K562 (cell line): ENCODE measurements around the gene APCDD1L. TPM values are rescaled to one million over a fixed set of nuclear protein-coding genes. Genes with fewer than 3 reads are reported as not detected.

ENCODE experiments used
- ATAC-seq: fragments of 200-7000 bp; cut with Tn5 transposase; 3 replicates; pipeline ENCODE4 v1.9.1; 2020; ENCODE audit warnings: moderate library complexity
- BruUV-seq: library from RNA; stranded (reverse); fragments of 400-500 nt; replicated peaks from 2 replicates; lab custom pipeline; 2021; lab: Mats Ljungman, UMichigan
- CTCF ChIA-PET: fragments of 300-600 bp; formaldehyde crosslinking; extraction: SDS; loops from one replicate; lab custom pipeline; 2021; ENCODE audit warnings: low intra/inter-chr PET ratio; lab: Yijun Ruan, JAX
- POLR2A ChIA-PET: fragments of 300-600, 350-650 bp; sonication (Branson Sonifier 250); formaldehyde crosslinking; extraction: SDS; loops from one replicate; lab custom pipeline; 2021; ENCODE audit warnings: antibody characterized with exemption, inconsistent platforms; lab: Yijun Ruan, JAX
- DNase-seq, 4 experiments: peaks; one replicate each; pipeline versions ENCODE4 v3.0.0 to v3.0.0-alpha.2; 2011 to 2018; ENCODE audit warnings: low spot score in 3 of 4, mixed read lengths in 3 of 4; ENCODE audit errors: extremely low read depth in 1 of 4
- FAIRE-seq: peaks from 2 replicates; lab custom pipeline; 2011; peaks lifted over from hg19 to GRCh38; lab: Jason Lieb, UNC
- H2AFZ ChIP-seq: 2 replicates; pipeline ENCODE4 v1.6.0; 2011; ENCODE audit warnings: low read depth, low read length, control low read depth, inconsistent platforms
- H3K27ac ChIP-seq: fragments of 200-600 bp; 3 replicates; pipeline ENCODE4 v1.8.0; 2011; ENCODE audit warnings: low read depth, mild to moderate bottlenecking, control low read depth, inconsistent platforms, low read length, moderate library complexity, mixed read lengths; ENCODE audit errors: extremely low read depth
- H3K27me3 ChIP-seq, 2 experiments: fragments of 300-600 bp in 1 of 2; 2 replicates in 1 of 2; 3 replicates in 1 of 2; pipeline versions ENCODE4 v1.6.0 to v1.8.0; 2011; ENCODE audit warnings: inconsistent platforms in 2 of 2, low read length in 2 of 2, mild to moderate bottlenecking in 1 of 2, mixed read lengths in 1 of 2, moderate library complexity in 1 of 2; ENCODE audit not compliant: control insufficient read depth in 2 of 2, insufficient read depth in 2 of 2
- H3K36me3 ChIP-seq: fragments of 300-600 bp; 3 replicates; pipeline ENCODE4 v1.8.0; 2011; ENCODE audit warnings: mild to moderate bottlenecking, low read length, inconsistent platforms; ENCODE audit not compliant: control insufficient read depth, insufficient read depth
- H3K4me1 ChIP-seq, 2 experiments: fragments of 200-600 bp in 1 of 2; replicated peaks in 1 of 2; 2 replicates in 1 of 2; 3 replicates in 1 of 2; pipeline versions ENCODE4 v1.5.1 to v1.8.0; 2011; ENCODE audit warnings: inconsistent platforms in 2 of 2, low read length in 2 of 2, mild to moderate bottlenecking in 1 of 2, mixed read lengths in 1 of 2, moderate library complexity in 1 of 2; ENCODE audit not compliant: control insufficient read depth in 2 of 2, insufficient read depth in 2 of 2
- H3K4me2 ChIP-seq: 2 replicates; pipeline ENCODE4 v1.6.1; 2011; ENCODE audit warnings: low read length, control low read depth, inconsistent platforms, mixed read lengths; ENCODE audit not compliant: insufficient read depth
- H3K4me3 ChIP-seq: fragments of 200-600 bp; sonication (generic), shearing (Covaris generic); 2 replicates; pipeline ENCODE4 v1.5.1; 2016; ENCODE audit warnings: control low read depth, inconsistent platforms
- H3K79me2 ChIP-seq: fragments of 200-600 bp; 3 replicates; pipeline ENCODE4 v1.8.0; 2011; ENCODE audit warnings: low read length, inconsistent platforms; ENCODE audit not compliant: control insufficient read depth, insufficient read depth
- H3K9ac ChIP-seq, 2 experiments: 2 replicates each; pipeline versions ENCODE4 v1.6.0 to v1.6.1; 2011; ENCODE audit warnings: low read depth in 2 of 2, low read length in 2 of 2, control low read depth in 1 of 2, inconsistent platforms in 1 of 2, mild to moderate bottlenecking in 1 of 2, mixed read lengths in 1 of 2; ENCODE audit not compliant: insufficient read depth in 1 of 2
- H3K9me1 ChIP-seq: one replicate; pipeline ENCODE4 v1.6.0; 2011; ENCODE audit warnings: inconsistent platforms, mild to moderate bottlenecking, low read length, moderate library complexity; ENCODE audit not compliant: control insufficient read depth, insufficient read depth
- H3K9me3 ChIP-seq: replicated peaks from 2 replicates; pipeline ENCODE4 v1.5.1; 2011; ENCODE audit warnings: low read depth, low read length, inconsistent platforms; ENCODE audit not compliant: control insufficient read depth, insufficient read depth
- H4K20me1 ChIP-seq: replicated peaks from 2 replicates; pipeline ENCODE4 v1.6.1; 2011; ENCODE audit warnings: low read length, inconsistent platforms, mixed read lengths; ENCODE audit not compliant: control insufficient read depth, insufficient read depth
- L3MBTL2 ChIP-seq: fragments of 450-650 bp; IDR thresholded peaks from 2 replicates; pipeline ENCODE4 v1.6.1; 2016; ENCODE audit warnings: mild to moderate bottlenecking, moderate library complexity
- TEAD4 ChIP-seq, 2 experiments: sonication (generic) in 1 of 2; formaldehyde crosslinking in 1 of 2; IDR thresholded peaks; 2 replicates each; pipeline versions ENCODE4 v1.6.1 to v1.8.0; 2012 to 2022; ENCODE audit warnings: borderline replicate concordance in 1 of 2, inconsistent platforms in 1 of 2, low read length in 1 of 2, mild to moderate bottlenecking in 1 of 2, missing genetic modification reagents in 1 of 2
- ZNF212 ChIP-seq: fragments of 450-650 bp; formaldehyde crosslinking; IDR thresholded peaks from 2 replicates; pipeline ENCODE4 v1.4.0; 2020; ENCODE audit warnings: mild to moderate bottlenecking
- WGBS: fragments of 100-300 bp; shearing (Covaris generic); methylation state at CpG from one replicate; pipeline ENCODE4 v1.1.6; 2016; ENCODE audit warnings: low coverage, mixed read lengths; ENCODE audit not compliant: insufficient coverage; ENCODE audit errors: missing lambda C conversion rate; 5-methylcytosine and 5-hydroxymethylcytosine counted together
- in situ Hi-C: fragments of 300-500 bp; cut with MboI; formaldehyde crosslinking; loops from 4 replicates; pipeline ENCODE4 v1.15.0; 2018; ENCODE audit warnings: inconsistent platforms, mixed read lengths
- intact Hi-C: fragments of 100-400 bp; cut with micrococcal nuclease; formaldehyde crosslinking; loops from 2 replicates; pipeline ENCODE4 v1.14.2; 2022
- polyA plus RNA-seq, 8 experiments: library from polyadenylated mRNA; depleted of rRNA in 4 of 8; stranded (reverse) in 5 of 8; unstranded in 3 of 8; fragments of >200 nt; fragmentation: Nextera tagmentation in 2 of 8; fragmentation: Illumina TruSeq in 1 of 8; extraction: Ambion mirVana in 2 of 8; extraction: Trizol in 1 of 8; gene quantifications; 2 replicates each; pipeline versions ENCODE4 v1.2.1 to v1.2.3, GENCODE V29; 2011 to 2014; ENCODE audit warnings: inconsistent platforms in 1 of 8, missing spikeins in 1 of 8
- total RNA-seq, 7 experiments: library from RNA; depleted of rRNA in 6 of 7; stranded (reverse); fragments of >200 nt in 6 of 7; fragmentation: Illumina TruSeq in 2 of 7; extraction: Trizol in 2 of 7; gene quantifications; 2 replicates each; pipeline versions ENCODE4 v1.2.1 to v1.2.3, GENCODE V29; 2011 to 2021; ENCODE audit warnings: low replicate concordance in 1 of 7
- TF ChIP-seq, protein P1 (sequence below): fragments of 450-650 bp; IDR thresholded peaks from 2 replicates; pipeline ENCODE4 v1.6.1; 2014; ENCODE audit warnings: low read depth, mild to moderate bottlenecking, moderate library complexity, borderline replicate concordance
- TF ChIP-seq, protein P2 (sequence below): sonication (generic); formaldehyde crosslinking; IDR thresholded peaks from 2 replicates; pipeline ENCODE4 v1.8.0; 2023; ENCODE audit warnings: missing genetic modification reagents, mild to moderate bottlenecking, borderline replicate concordance

Gene APCDD1L
- total and polyA plus RNA-seq, 9 of the 15 experiments (the other 6 are each of a cell fraction or from before 2014, with no cell fraction given): not detected

GRCh38 chr20:58471193-58472164, 43.7 kb downstream of the APCDD1L start (continued):
- TF ChIP-seq L3MBTL2: peak; percentile 66

DNA sequence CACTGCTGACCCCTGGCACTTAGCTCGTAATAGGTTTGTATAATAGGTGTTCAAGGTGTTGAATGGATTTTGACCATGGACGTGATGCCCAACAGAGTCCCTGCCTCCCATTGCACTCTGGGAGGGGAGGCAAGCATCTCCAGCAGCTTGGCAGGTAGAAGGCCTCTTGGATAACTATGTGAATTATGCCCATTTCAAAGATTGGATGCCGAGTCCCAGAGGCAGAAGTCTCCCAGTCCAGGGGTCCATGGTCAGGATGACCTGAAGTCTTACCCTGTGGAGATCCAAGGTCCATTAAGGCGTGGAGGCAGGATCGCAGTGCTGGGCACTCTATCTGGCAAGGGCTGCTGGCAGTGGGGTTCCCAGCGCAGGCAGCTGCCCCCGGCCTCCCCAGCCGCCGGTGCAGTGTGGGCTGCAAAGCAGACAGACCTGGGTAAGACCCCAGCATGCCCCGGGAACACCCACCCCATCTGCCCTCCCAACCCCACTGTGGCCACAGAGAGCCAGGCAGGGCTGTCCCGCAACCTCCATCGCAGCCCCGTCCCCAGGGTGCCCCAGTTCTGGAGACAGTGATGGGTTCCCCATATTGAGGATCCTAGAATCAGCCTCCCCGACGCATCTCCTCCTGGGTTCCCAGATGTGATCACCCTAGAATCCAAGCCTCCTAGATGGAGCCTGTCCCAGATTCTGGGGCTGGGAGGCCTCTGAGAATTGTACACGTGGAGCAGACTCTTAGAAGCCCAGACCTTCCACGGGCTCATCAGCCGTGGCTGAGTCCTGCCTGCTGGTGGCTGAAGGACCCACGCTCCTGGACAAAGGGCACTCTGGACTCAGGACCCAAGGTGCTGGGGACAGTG, 44.6 kb downstream of the APCDD1L start:
- TF ChIP-seq, protein P1, sequence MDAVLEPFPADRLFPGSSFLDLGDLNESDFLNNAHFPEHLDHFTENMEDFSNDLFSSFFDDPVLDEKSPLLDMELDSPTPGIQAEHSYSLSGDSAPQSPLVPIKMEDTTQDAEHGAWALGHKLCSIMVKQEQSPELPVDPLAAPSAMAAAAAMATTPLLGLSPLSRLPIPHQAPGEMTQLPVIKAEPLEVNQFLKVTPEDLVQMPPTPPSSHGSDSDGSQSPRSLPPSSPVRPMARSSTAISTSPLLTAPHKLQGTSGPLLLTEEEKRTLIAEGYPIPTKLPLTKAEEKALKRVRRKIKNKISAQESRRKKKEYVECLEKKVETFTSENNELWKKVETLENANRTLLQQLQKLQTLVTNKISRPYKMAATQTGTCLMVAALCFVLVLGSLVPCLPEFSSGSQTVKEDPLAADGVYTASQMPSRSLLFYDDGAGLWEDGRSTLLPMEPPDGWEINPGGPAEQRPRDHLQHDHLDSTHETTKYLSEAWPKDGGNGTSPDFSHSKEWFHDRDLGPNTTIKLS: no peak
- TF ChIP-seq, protein P2, sequence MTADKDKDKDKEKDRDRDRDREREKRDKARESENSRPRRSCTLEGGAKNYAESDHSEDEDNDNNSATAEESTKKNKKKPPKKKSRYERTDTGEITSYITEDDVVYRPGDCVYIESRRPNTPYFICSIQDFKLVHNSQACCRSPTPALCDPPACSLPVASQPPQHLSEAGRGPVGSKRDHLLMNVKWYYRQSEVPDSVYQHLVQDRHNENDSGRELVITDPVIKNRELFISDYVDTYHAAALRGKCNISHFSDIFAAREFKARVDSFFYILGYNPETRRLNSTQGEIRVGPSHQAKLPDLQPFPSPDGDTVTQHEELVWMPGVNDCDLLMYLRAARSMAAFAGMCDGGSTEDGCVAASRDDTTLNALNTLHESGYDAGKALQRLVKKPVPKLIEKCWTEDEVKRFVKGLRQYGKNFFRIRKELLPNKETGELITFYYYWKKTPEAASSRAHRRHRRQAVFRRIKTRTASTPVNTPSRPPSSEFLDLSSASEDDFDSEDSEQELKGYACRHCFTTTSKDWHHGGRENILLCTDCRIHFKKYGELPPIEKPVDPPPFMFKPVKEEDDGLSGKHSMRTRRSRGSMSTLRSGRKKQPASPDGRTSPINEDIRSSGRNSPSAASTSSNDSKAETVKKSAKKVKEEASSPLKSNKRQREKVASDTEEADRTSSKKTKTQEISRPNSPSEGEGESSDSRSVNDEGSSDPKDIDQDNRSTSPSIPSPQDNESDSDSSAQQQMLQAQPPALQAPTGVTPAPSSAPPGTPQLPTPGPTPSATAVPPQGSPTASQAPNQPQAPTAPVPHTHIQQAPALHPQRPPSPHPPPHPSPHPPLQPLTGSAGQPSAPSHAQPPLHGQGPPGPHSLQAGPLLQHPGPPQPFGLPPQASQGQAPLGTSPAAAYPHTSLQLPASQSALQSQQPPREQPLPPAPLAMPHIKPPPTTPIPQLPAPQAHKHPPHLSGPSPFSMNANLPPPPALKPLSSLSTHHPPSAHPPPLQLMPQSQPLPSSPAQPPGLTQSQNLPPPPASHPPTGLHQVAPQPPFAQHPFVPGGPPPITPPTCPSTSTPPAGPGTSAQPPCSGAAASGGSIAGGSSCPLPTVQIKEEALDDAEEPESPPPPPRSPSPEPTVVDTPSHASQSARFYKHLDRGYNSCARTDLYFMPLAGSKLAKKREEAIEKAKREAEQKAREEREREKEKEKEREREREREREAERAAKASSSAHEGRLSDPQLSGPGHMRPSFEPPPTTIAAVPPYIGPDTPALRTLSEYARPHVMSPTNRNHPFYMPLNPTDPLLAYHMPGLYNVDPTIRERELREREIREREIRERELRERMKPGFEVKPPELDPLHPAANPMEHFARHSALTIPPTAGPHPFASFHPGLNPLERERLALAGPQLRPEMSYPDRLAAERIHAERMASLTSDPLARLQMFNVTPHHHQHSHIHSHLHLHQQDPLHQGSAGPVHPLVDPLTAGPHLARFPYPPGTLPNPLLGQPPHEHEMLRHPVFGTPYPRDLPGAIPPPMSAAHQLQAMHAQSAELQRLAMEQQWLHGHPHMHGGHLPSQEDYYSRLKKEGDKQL (CRISPR knock-in tag): no peak
- TF ChIP-seq TEAD4 (IDR thresholded peaks at IDR 0.05; ENCODE audit: low read length) (no peak), TEAD4 (CRISPR knock-in tag; IDR thresholded peaks at IDR 0.05; ENCODE audit: borderline replicate concordance) (no peak), ZNF212 (CRISPR knock-in tag) (no peak)
- BruUV-seq: no TSS peak
- Histone ChIP-seq H3K9ac (no peak overlapping the region; a peak in 1 of 4 replicates), H2AFZ (no peak overlapping the region), H3K79me2 (no peaks in the 10 kb centered on the region), H3K9me1 (peaks cover 3% of the 10 kb centered on the region), H3K9me3 (no peaks in the 10 kb centered on the region), H3K27ac (no peak overlapping the region), H3K36me3 (no peaks in the 10 kb centered on the region), H4K20me1 (no peaks in the 10 kb centered on the region), H3K4me1 (peaks cover 0 to 21% of the 10 kb centered on the region in 2 experiments; a peak in 2 of 5 replicates), H3K4me2 (no peak overlapping the region), H3K4me3 (no peak overlapping the region), H3K27me3 (peaks cover 14 to 57% of the 10 kb centered on the region in 2 experiments; a peak in 4 of 5 replicates)
- in situ Hi-C loops: loop anchor here (10.0 kb wide), 1 partner anchor 354 kb away; no protein-coding TSS in a partner anchor
- ChIA-PET POLR2A (no interaction called here), CTCF (no interaction called here)
- WGBS: 8% methylated on average over 14 of the region's 19 CpGs
- no peak for DNase-seq
- ATAC-seq: no peak; the same call in 2 of the 3 replicates
- intact Hi-C loops: no loop called here
- FAIRE-seq: no peak
